ENCODE measurements around the gene C10orf95.

The C10orf95 gene

DNA sequence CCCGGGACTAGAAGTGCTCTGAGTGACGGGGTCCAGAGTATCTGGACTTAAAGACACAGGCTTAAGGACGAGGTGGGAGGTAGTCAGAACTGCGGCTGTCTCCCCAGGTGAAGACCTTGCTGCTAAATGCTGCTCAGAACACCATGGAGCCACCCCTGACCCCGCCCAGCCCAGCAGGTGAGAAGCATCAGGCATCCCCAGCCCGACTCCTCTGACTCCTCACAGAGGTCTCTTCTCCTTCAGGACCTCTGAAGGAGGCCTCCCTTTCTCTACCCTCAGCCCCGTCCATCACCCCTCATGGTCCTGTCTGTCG lies 50.0 kb downstream of the C10orf95 start:
- Histone ChIP-seq H3K4me3 (ENCODE audit: control insufficient read depth in 1 of 7, extremely low read depth in 1 of 7, insufficient read depth in 4 of 7, low read depth in 2 of 7, low read length in 6 of 7) (no peak overlapping the region), H3K36me3 (ENCODE audit: control insufficient read depth in 4 of 4, insufficient read depth in 4 of 4, low read length in 3 of 4) (peaks cover 0 to 34% (median 19%) of the 10 kb centered on the region in 4 experiments), H3K27ac (ENCODE audit: insufficient read depth in 1 of 2, low read depth in 1 of 2, low read length in 2 of 2, poor library complexity in 1 of 2, severe bottlenecking in 2 of 2) (no peak overlapping the region), H3K9me3 (ENCODE audit: control extremely low read depth in 1 of 5, control insufficient read depth in 4 of 5, insufficient read depth in 2 of 5, low read depth in 1 of 5, low read length in 4 of 5) (no peaks in the 10 kb centered on the region), H3K4me1 (ENCODE audit: control extremely low read depth in 1 of 4, control insufficient read depth in 4 of 4, insufficient read depth in 4 of 4, low read length in 3 of 4) (peaks cover 0 to 21% (median 13%) of the 10 kb centered on the region in 4 experiments), H3K27me3 (replicated peaks in 2 of 5; ENCODE audit: control insufficient read depth in 4 of 5, insufficient read depth in 5 of 5, low read length in 4 of 5) (no peaks in the 10 kb centered on the region)
- POLR2A ChIA-PET, result interaction anchor here (1.8 kb wide), 1 partner anchor 13 kb away, joined by 4 read pairs; no protein-coding TSS in a partner anchor
- CTCF ChIA-PET, result interaction anchor here (1.0 to 6.7 kb wide), 9 partner anchors 8 to 182 kb away, joined by 3 to 45 read pairs (median 7); partner anchors contain the start of gene FBXL15
- 93% methylated on average over 8 of the region's 8 CpGs for WGBS (ENCODE audit: insufficient coverage)
- DNase-seq, result no peak

DNA sequence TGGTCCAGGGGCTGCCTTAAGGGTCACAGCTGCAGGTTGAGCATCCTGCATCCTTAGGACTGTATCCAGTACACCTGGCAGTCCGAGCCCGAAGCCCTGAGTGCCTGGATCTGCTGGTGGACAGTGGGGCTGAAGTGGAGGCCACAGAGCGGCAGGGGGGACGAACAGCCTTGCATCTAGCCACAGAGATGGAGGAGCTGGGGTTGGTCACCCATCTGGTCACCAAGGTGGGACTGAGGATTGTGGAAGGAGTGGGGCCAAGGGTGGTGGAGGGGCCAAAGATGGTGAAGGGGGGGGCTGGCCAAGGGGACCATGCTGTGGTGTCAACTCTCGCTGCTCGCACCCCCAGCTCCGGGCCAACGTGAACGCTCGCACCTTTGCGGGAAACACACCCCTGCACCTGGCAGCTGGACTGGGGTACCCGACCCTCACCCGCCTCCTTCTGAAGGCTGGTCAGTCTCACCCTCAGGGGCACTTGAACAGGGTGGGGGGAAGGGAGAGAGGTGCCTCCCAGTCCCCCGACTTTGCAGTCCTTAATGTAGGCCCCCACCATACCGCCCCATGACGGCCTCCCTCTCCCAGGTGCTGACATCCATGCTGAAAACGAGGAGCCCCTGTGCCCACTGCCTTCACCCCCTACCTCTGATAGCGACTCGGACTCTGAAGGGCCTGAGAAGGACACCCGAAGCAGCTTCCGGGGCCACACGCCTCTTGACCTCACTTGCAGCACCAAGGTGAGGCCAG lies 50.6 kb downstream of the C10orf95 start:
- H3K4me3 ChIP-seq (ENCODE audit: control insufficient read depth in 1 of 7, extremely low read depth in 1 of 7, insufficient read depth in 4 of 7, low read depth in 2 of 7, low read length in 6 of 7), result no peak overlapping the region
- CTCF ChIA-PET, result interaction anchor here (1.0 to 6.7 kb wide), 17 partner anchors 7 to 174 kb away, joined by 3 to 45 read pairs (median 6); partner anchors contain the start of genes CUEDC2 and FBXL15
- peaks cover 0 to 26% (median 18%) of the 10 kb centered on the region in 4 experiments for H3K4me1 ChIP-seq (ENCODE audit: control extremely low read depth in 1 of 4, control insufficient read depth in 4 of 4, insufficient read depth in 4 of 4, low read length in 3 of 4)
- no peak overlapping the region for H3K27ac ChIP-seq (ENCODE audit: insufficient read depth in 1 of 2, low read depth in 1 of 2, low read length in 2 of 2, poor library complexity in 1 of 2, severe bottlenecking in 2 of 2)
- peak in 1 of 3 donors; percentile 8 for DNase-seq
- WGBS (ENCODE audit: insufficient coverage), result 96% methylated on average over 17 of the region's 22 CpGs
- no peaks in the 10 kb centered on the region for H3K27me3 ChIP-seq (replicated peaks in 2 of 5; ENCODE audit: control insufficient read depth in 4 of 5, insufficient read depth in 5 of 5, low read length in 4 of 5)
- H3K36me3 ChIP-seq (ENCODE audit: control insufficient read depth in 4 of 4, insufficient read depth in 4 of 4, low read length in 3 of 4), result peaks cover 0 to 34% (median 19%) of the 10 kb centered on the region in 4 experiments
- no peaks in the 10 kb centered on the region for H3K9me3 ChIP-seq (ENCODE audit: control extremely low read depth in 1 of 5, control insufficient read depth in 4 of 5, insufficient read depth in 2 of 5, low read depth in 1 of 5, low read length in 4 of 5)
- POLR2A ChIA-PET, result interaction anchor here (1.3 to 1.8 kb wide), 2 partner anchors 13 to 21 kb away, joined by 4 read pairs; no protein-coding TSS in a partner anchor

DNA sequence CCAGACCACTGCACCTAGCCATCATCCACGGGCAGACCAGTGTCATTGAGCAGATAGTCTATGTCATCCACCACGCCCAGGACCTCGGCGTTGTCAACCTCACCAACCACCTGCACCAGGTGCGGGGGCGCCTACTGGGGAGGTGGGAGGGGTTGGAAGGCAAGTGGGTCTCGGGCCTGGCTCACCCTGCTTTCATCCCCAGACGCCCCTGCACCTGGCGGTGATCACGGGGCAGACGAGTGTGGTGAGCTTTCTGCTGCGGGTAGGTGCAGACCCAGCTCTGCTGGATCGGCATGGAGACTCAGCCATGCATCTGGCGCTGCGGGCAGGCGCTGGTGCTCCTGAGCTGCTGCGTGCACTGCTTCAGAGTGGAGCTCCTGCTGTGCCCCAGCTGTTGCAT lies 51.3 kb downstream of the C10orf95 start:
- ChIA-PET CTCF (interaction anchor here (0.7 to 6.7 kb wide), 22 partner anchors 8 to 182 kb away, joined by 3 to 45 read pairs (median 6); partner anchors contain the start of genes CUEDC2 and FBXL15), POLR2A (interaction anchor here (0.8 to 1.3 kb wide), 2 partner anchors 22 to 79 kb away, joined by 3 to 4 read pairs; no protein-coding TSS in a partner anchor)
- Histone ChIP-seq H3K36me3 (ENCODE audit: control insufficient read depth in 4 of 4, insufficient read depth in 4 of 4, low read length in 3 of 4) (peaks cover 0 to 34% (median 19%) of the 10 kb centered on the region in 4 experiments), H3K4me1 (ENCODE audit: control extremely low read depth in 1 of 4, control insufficient read depth in 4 of 4, insufficient read depth in 4 of 4, low read length in 3 of 4) (peaks cover 0 to 26% (median 22%) of the 10 kb centered on the region in 4 experiments), H3K27ac (ENCODE audit: insufficient read depth in 1 of 2, low read depth in 1 of 2, low read length in 2 of 2, poor library complexity in 1 of 2, severe bottlenecking in 2 of 2) (no peak overlapping the region), H3K4me3 (ENCODE audit: control insufficient read depth in 1 of 7, extremely low read depth in 1 of 7, insufficient read depth in 4 of 7, low read depth in 2 of 7, low read length in 6 of 7) (no peak overlapping the region), H3K9me3 (ENCODE audit: control extremely low read depth in 1 of 5, control insufficient read depth in 4 of 5, insufficient read depth in 2 of 5, low read depth in 1 of 5, low read length in 4 of 5) (no peaks in the 10 kb centered on the region), H3K27me3 (replicated peaks in 2 of 5; ENCODE audit: control insufficient read depth in 4 of 5, insufficient read depth in 5 of 5, low read length in 4 of 5) (no peaks in the 10 kb centered on the region)
- 93% methylated on average over 10 of the region's 17 CpGs for WGBS (ENCODE audit: insufficient coverage)
- DNase-seq, result peak in 1 of 3 donors; percentile 6

All from common myeloid progenitor, CD34-positive (primary cell).